Erythroblast (primary cell): ENCODE results near the gene EIF2AK3.
A peak's percentile ranks its signal among the peaks of the same experiment; 100 is the strongest.

Experiments
- DNase-seq, 2 experiments: peaks; one replicate each; lab custom pipeline; 2025; lab: John Stamatoyannopoulos, UW
- GATA1 ChIP-seq: IDR thresholded peaks from 2 replicates; pipeline ENCODE4 v1.6.1; 2011; ENCODE audit warnings: low read depth, mild to moderate bottlenecking, control low read depth, low read length, moderate library complexity
- POLR2A ChIP-seq: IDR thresholded peaks from 2 replicates; pipeline ENCODE4 v1.6.1; 2011; ENCODE audit warnings: mild to moderate bottlenecking, low read length

Gene EIF2AK3

GRCh38 chr2:88622307-88622706, 5.0 kb downstream of the EIF2AK3 start:
- TF ChIP-seq POLR2A: no peak
- TF ChIP-seq GATA1: no peak
- DNase-seq: peak in 1 of 2 experiments; percentile 13

- TF ChIP-seq GATA1: no peak
- TF ChIP-seq POLR2A: no peak
Observed at GRCh38 chr2:88621432-88621831, 5.8 kb downstream of the EIF2AK3 start.

GRCh38 chr2:88620015-88620414, 7.2 kb downstream of the EIF2AK3 start:
- TF ChIP-seq POLR2A (no peak), GATA1 (no peak)
- no peak for DNase-seq

More at GRCh38 chr2:88621432-88621831, 5.8 kb downstream of the EIF2AK3 start:
- no peak for DNase-seq

GRCh38 chr2:88615822-88616221, 11.4 kb downstream of the EIF2AK3 start:
- DNase-seq: no peak
- no peak for TF ChIP-seq POLR2A
- TF ChIP-seq GATA1: no peak

GRCh38 chr2:88614497-88615157, 12.6 kb downstream of the EIF2AK3 start:
- TF ChIP-seq POLR2A: no peak
- no peak for TF ChIP-seq GATA1
- no peak for DNase-seq

- TF ChIP-seq GATA1: no peak
- no peak for TF ChIP-seq POLR2A
- no peak for DNase-seq
Observed at GRCh38 chr2:88613921-88614320, 13.3 kb downstream of the EIF2AK3 start.

GRCh38 chr2:88608184-88608583, 19.1 kb downstream of the EIF2AK3 start:
- DNase-seq: no peak
- no peak for TF ChIP-seq POLR2A
- TF ChIP-seq GATA1: no peak

GRCh38 chr2:88607416-88607815, 19.8 kb downstream of the EIF2AK3 start:
- no peak for DNase-seq
- TF ChIP-seq GATA1: no peak

GRCh38 chr2:88606371-88607030, 20.8 kb downstream of the EIF2AK3 start:
- TF ChIP-seq GATA1 (no peak), POLR2A (no peak)
- DNase-seq: no peak

GRCh38 chr2:88603146-88603545, 24.1 kb downstream of the EIF2AK3 start:
- TF ChIP-seq POLR2A: no peak
- no peak for TF ChIP-seq GATA1
- no peak for DNase-seq

GRCh38 chr2:88602022-88602421, 25.2 kb downstream of the EIF2AK3 start:
- TF ChIP-seq GATA1 (no peak), POLR2A (no peak)
- peak in 1 of 2 experiments; percentile 21 for DNase-seq

GRCh38 chr2:88601286-88601685, 26.0 kb downstream of the EIF2AK3 start:
- peak; percentile 60 to 79 for DNase-seq
- TF ChIP-seq GATA1: no peak
- TF ChIP-seq POLR2A: no peak

GRCh38 chr2:88600038-88600465, 27.2 kb downstream of the EIF2AK3 start:
- no peak for TF ChIP-seq GATA1
- no peak for TF ChIP-seq POLR2A
- peak; percentile 48 to 72 for DNase-seq

GRCh38 chr2:88599527-88599926, 27.7 kb downstream of the EIF2AK3 start:
- TF ChIP-seq GATA1 (no peak), POLR2A (no peak)

GRCh38 chr2:88597168-88597567, 30.1 kb downstream of the EIF2AK3 start:
- no peak for TF ChIP-seq POLR2A
- TF ChIP-seq GATA1: no peak
- DNase-seq: no peak

More at GRCh38 chr2:88599527-88599926, 27.7 kb downstream of the EIF2AK3 start:
- DNase-seq: no peak
